Measurements from ENCODE around the gene DYRK1A.

The DYRK1A gene

DNA sequence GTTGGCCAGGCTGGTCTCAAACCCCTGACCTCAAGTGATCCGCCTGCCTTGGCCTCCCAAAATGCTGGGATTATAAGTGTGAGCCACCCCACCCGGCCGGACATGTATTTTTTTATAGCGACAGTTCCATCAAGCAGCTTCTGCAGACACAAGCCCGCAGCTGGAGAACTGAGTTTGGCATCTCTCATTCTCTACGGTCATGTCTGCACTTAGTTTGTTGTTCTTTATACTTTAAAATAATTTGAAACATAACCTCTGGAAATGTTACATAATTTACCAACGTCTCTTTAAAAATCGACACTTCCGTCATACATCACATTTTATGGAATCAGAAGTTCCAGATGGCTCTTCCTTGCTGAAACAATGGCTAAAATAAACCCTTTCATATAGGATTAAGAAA is 183.6 kb downstream of the DYRK1A start:
- H3K27ac ChIP-seq (ENCODE audit: poor library complexity, severe bottlenecking) = no peak overlapping the region
- H3K4me1 ChIP-seq (ENCODE audit: insufficient read depth, poor library complexity, severe bottlenecking) = peaks cover 14% of the 10 kb centered on the region
- no peaks in the 10 kb centered on the region for H3K27me3 ChIP-seq (ENCODE audit: insufficient read depth, poor library complexity, severe bottlenecking)
- ATAC-seq (ENCODE audit: low read depth) (no peak), DNase-seq (ENCODE audit: low spot score) (no peak)
- TF ChIP-seq, protein P1, sequence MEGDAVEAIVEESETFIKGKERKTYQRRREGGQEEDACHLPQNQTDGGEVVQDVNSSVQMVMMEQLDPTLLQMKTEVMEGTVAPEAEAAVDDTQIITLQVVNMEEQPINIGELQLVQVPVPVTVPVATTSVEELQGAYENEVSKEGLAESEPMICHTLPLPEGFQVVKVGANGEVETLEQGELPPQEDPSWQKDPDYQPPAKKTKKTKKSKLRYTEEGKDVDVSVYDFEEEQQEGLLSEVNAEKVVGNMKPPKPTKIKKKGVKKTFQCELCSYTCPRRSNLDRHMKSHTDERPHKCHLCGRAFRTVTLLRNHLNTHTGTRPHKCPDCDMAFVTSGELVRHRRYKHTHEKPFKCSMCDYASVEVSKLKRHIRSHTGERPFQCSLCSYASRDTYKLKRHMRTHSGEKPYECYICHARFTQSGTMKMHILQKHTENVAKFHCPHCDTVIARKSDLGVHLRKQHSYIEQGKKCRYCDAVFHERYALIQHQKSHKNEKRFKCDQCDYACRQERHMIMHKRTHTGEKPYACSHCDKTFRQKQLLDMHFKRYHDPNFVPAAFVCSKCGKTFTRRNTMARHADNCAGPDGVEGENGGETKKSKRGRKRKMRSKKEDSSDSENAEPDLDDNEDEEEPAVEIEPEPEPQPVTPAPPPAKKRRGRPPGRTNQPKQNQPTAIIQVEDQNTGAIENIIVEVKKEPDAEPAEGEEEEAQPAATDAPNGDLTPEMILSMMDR (IDR thresholded peaks at IDR 0.05; ENCODE audit: poor library complexity, severe bottlenecking) = no peak
- H3K4me3 ChIP-seq (ENCODE audit: severe bottlenecking) = no peak overlapping the region
- no peaks in the 10 kb centered on the region for H3K9me3 ChIP-seq (ENCODE audit: severe bottlenecking)
- no peaks in the 10 kb centered on the region for H3K36me3 ChIP-seq (ENCODE audit: low read depth)

DNA sequence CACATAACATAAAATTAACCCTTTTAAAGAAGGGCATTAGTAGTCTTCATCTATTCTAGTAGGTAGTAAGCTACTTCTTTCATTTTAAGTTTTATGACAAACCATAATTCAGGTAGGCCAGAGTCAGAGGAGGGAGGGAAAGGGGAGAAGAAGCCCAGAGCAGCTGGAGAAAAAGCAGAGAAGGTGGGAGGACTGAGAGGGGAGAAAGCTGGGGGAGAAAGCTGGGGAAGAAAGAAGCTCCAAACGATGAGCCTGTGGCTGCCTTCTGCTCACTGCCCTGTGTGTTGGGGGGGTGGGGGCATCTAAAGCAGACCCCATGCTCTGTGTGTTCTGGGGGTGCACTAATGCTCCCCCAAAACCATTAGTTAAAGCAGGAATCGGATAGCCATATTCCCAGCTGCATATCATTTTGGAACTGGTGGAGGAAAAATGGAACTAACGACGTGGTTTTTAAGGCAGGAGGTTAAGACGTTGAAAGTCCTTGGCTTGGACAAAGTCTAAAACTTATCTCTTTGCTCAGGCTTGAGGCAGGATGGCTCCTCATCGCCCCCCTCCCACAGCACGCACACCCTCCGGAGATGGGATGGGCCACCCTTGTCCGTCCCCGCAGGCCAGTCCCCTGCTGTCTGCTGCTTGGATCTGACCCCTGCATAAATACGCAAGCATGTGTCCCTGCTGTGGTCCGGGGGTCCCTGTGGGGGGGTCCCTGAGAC is 184.2 kb downstream of the DYRK1A start:
- no peaks in the 10 kb centered on the region for H3K36me3 ChIP-seq (ENCODE audit: low read depth)
- no peaks in the 10 kb centered on the region for H3K9me3 ChIP-seq (ENCODE audit: severe bottlenecking)
- H3K4me3 ChIP-seq (ENCODE audit: severe bottlenecking) = no peak overlapping the region
- TF ChIP-seq, protein P1 (IDR thresholded peaks at IDR 0.05; ENCODE audit: poor library complexity, severe bottlenecking) = no peak
- no peak for ATAC-seq (ENCODE audit: low read depth)
- H3K27me3 ChIP-seq (ENCODE audit: insufficient read depth, poor library complexity, severe bottlenecking) = no peaks in the 10 kb centered on the region
- no peak for DNase-seq (ENCODE audit: low spot score)
- peaks cover 14% of the 10 kb centered on the region for H3K4me1 ChIP-seq (ENCODE audit: insufficient read depth, poor library complexity, severe bottlenecking)
- no peak overlapping the region for H3K27ac ChIP-seq (ENCODE audit: poor library complexity, severe bottlenecking)

DNA sequence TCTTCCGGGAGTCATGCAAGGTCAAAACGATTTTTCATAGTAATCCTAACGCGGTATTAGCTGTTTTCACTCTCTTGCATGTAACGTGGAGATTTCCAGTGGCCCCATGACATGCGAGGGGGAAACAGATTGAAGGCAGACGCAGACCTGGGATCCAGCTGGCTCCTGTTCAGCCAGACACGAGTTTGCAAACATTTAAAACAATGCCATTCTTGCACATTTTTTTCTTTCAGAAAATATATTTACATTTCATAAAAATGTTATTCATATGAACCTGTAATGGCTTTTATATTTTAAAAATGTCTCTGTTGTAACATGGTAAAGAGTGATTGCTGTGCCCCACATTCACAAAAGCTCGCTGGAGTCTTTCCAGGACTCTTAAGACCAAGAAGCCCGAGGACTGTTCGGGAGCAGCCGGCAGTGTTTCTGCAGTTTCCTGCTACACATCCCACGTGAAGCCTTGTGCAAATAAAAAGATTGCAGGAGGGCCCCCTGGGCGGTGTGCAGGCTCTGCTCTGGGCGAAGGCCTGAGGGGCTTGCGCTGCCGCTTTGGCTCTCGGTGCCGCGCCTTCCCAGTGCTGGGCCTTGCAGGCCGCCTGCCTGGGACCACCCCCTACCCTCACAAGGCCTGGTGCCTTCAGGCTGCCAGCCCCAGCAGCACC is 184.9 kb downstream of the DYRK1A start:
- H3K4me3 ChIP-seq (ENCODE audit: severe bottlenecking) = no peak overlapping the region
- H3K9me3 ChIP-seq (ENCODE audit: severe bottlenecking) = no peaks in the 10 kb centered on the region
- no peaks in the 10 kb centered on the region for H3K27me3 ChIP-seq (ENCODE audit: insufficient read depth, poor library complexity, severe bottlenecking)
- H3K4me1 ChIP-seq (ENCODE audit: insufficient read depth, poor library complexity, severe bottlenecking) = peaks cover 14% of the 10 kb centered on the region
- no peak for ATAC-seq (ENCODE audit: low read depth)
- no peak for DNase-seq (ENCODE audit: low spot score)
- no peak overlapping the region for H3K27ac ChIP-seq (ENCODE audit: poor library complexity, severe bottlenecking)
- TF ChIP-seq, protein P1 (IDR thresholded peaks at IDR 0.05; ENCODE audit: poor library complexity, severe bottlenecking) = no peak
- H3K36me3 ChIP-seq (ENCODE audit: low read depth) = no peaks in the 10 kb centered on the region

DNA sequence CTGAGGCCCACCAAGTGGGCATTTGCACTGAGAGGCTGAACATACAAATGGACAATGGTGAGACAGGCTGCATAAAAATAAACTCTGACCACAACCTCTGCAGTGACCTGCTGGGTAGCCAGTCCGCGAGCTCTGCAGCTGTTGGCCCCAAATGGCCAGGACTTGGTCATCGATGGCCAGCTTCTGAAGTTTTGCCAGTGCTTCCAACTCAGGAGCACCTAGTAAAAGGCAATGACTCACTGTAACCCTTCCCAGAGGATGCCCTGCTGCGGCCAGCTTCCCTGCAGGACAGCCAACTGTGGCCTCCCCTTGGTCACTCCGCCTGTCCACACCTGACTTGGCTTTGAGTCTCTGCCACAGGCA is 185.4 kb downstream of the DYRK1A start:
- TF ChIP-seq, protein P1 (IDR thresholded peaks at IDR 0.05; ENCODE audit: poor library complexity, severe bottlenecking) = no peak
- Histone ChIP-seq H3K4me1 (ENCODE audit: insufficient read depth, poor library complexity, severe bottlenecking) (peaks cover 10% of the 10 kb centered on the region), H3K36me3 (ENCODE audit: low read depth) (no peaks in the 10 kb centered on the region), H3K4me3 (ENCODE audit: severe bottlenecking) (no peak overlapping the region), H3K27ac (ENCODE audit: poor library complexity, severe bottlenecking) (no peak overlapping the region), H3K27me3 (ENCODE audit: insufficient read depth, poor library complexity, severe bottlenecking) (no peaks in the 10 kb centered on the region), H3K9me3 (ENCODE audit: severe bottlenecking) (no peaks in the 10 kb centered on the region)
- DNase-seq (ENCODE audit: low spot score) (no peak), ATAC-seq (ENCODE audit: low read depth) (no peak)

DNA sequence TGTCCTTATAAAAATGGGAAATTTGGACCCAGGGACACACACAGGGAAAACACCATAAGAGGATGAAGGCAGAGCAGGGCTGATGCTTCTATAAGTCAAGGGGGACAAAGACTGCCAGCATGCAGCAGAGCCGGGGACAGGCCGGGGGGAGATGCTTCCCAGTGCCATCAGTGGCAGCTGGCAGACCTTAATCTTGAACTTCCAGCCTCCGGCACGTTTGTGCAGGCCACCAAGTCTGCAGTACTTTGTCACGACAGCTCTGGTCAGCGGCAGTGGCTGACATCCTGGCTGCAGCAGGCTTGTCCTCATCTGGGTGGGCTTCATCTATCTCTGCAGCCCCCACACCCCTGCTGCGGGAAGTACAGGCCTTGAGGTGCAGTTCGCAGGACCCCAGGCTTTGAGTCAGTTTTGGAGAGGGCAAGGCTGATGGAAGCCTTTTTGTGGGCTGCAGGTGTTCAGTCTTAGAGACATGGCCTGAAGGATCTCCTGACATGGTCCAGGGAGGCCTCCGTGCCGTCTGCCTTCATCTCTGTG is 186.0 kb downstream of the DYRK1A start:
- Histone ChIP-seq H3K27me3 (ENCODE audit: insufficient read depth, poor library complexity, severe bottlenecking) (no peaks in the 10 kb centered on the region), H3K36me3 (ENCODE audit: low read depth) (no peaks in the 10 kb centered on the region), H3K4me3 (ENCODE audit: severe bottlenecking) (no peak overlapping the region), H3K27ac (ENCODE audit: poor library complexity, severe bottlenecking) (no peak overlapping the region), H3K4me1 (ENCODE audit: insufficient read depth, poor library complexity, severe bottlenecking) (peaks cover 4% of the 10 kb centered on the region), H3K9me3 (ENCODE audit: severe bottlenecking) (no peaks in the 10 kb centered on the region)
- DNase-seq (ENCODE audit: low spot score) (no peak), ATAC-seq (ENCODE audit: low read depth) (no peak)
- TF ChIP-seq, protein P1 (IDR thresholded peaks at IDR 0.05; ENCODE audit: poor library complexity, severe bottlenecking) = no peak

Measured in RWPE2 (cell line).